GM23338 (cell line): ENCODE data around the gene TAS2R4. TPM values are rescaled to one million over a fixed set of nuclear protein-coding genes. Genes with fewer than 3 reads are reported as not detected.

Source experiments
- ATAC-seq: fragments of 200-7000 bp; cut with Tn5 transposase; 3 replicates; pipeline ENCODE4 v1.9.1; 2020
- DNase-seq: peaks from one replicate; pipeline ENCODE4 v3.0.0-alpha.2; 2015; ENCODE audit warnings: low spot score
- H2AFZ ChIP-seq: fragments of 200-600 bp; sonication (generic); 2 replicates; pipeline ENCODE4 v1.8.0; 2016; ENCODE audit warnings: antibody characterized with exemption, mild to moderate bottlenecking, moderate library complexity
- H3F3A ChIP-seq: fragments of 200-600 bp; sonication (generic); replicated peaks from 2 replicates; pipeline ENCODE4 v1.8.0; 2017; ENCODE audit warnings: antibody characterized with exemption, mixed run types, low read depth
- H3K27ac ChIP-seq: fragments of 200-600 bp; sonication (generic); 2 replicates; pipeline ENCODE4 v1.6.1; 2016; ENCODE audit warnings: low read depth
- H3K27me3 ChIP-seq: fragments of 200-600 bp; sonication (generic); 2 replicates; pipeline ENCODE4 v1.8.0; 2016; ENCODE audit warnings: mild to moderate bottlenecking, mixed run types, moderate library complexity; ENCODE audit not compliant: insufficient read depth
- H3K36me3 ChIP-seq: fragments of 200-600 bp; sonication (generic); 2 replicates; pipeline ENCODE4 v1.8.0; 2016; ENCODE audit warnings: mild to moderate bottlenecking; ENCODE audit not compliant: insufficient read depth
- H3K4me1 ChIP-seq: fragments of 200-600 bp; sonication (generic); 2 replicates; pipeline ENCODE4 v1.8.0; 2016; ENCODE audit warnings: mild to moderate bottlenecking, moderate library complexity; ENCODE audit not compliant: insufficient read depth
- H3K4me2 ChIP-seq: fragments of 200-600 bp; sonication (generic); 2 replicates; pipeline ENCODE4 v1.7.1; 2017; ENCODE audit warnings: mixed run types
- H3K4me3 ChIP-seq: fragments of 200-600 bp; sonication (generic); 2 replicates; pipeline ENCODE4 v1.6.1; 2016; ENCODE audit warnings: mixed run types
- H3K79me2 ChIP-seq: fragments of 200-600 bp; sonication (generic); replicated peaks from 2 replicates; pipeline ENCODE4 v1.8.0; 2017; ENCODE audit warnings: mild to moderate bottlenecking; ENCODE audit not compliant: insufficient read depth
- H3K9me2 ChIP-seq: fragments of 200-600 bp; sonication (generic); 2 replicates; pipeline ENCODE4 v1.8.0; 2017; ENCODE audit not compliant: insufficient read depth
- H4K20me1 ChIP-seq: fragments of 200-600 bp; sonication (generic); replicated peaks from 2 replicates; pipeline ENCODE4 v1.8.0; 2017; ENCODE audit warnings: mild to moderate bottlenecking; ENCODE audit not compliant: insufficient read depth
- H3K27ac Mint-ChIP-seq: 2 replicates; pipeline ENCODE4 v1.8.0; 2020; ENCODE audit warnings: inconsistent platforms, mild to moderate bottlenecking, moderate library complexity, mixed read lengths
- H3K27me3 Mint-ChIP-seq: 3 replicates; pipeline ENCODE4 v1.8.0; 2022; ENCODE audit warnings: low read depth, mild to moderate bottlenecking, moderate library complexity, mixed read lengths, inconsistent platforms; ENCODE audit not compliant: insufficient read depth, poor library complexity
- H3K36me3 Mint-ChIP-seq: 3 replicates; pipeline ENCODE4 v1.8.0; 2021; ENCODE audit warnings: low read depth, mild to moderate bottlenecking, inconsistent platforms, moderate library complexity, mixed read lengths
- H3K4me1 Mint-ChIP-seq: 3 replicates; pipeline ENCODE4 v1.8.0; 2020; ENCODE audit warnings: mild to moderate bottlenecking, inconsistent platforms, mixed read lengths
- H3K4me3 Mint-ChIP-seq: 3 replicates; pipeline ENCODE4 v1.8.0; 2021; ENCODE audit warnings: moderate library complexity, mild to moderate bottlenecking, inconsistent platforms, mixed read lengths
- H3K9me3 Mint-ChIP-seq: 3 replicates; pipeline ENCODE4 v1.8.0; 2020; ENCODE audit warnings: moderate library complexity, mild to moderate bottlenecking, inconsistent platforms, mixed read lengths
- EZH2 ChIP-seq: fragments of 200-600 bp; sonication (generic); IDR thresholded peaks from one replicate; pipeline ENCODE4 v1.8.0; 2017; ENCODE audit warnings: antibody characterized with exemption, mild to moderate bottlenecking, low read depth; ENCODE audit not compliant: unreplicated experiment
- JUNB ChIP-seq: IDR thresholded peaks from one replicate; pipeline ENCODE4 v1.6.1; 2016; ENCODE audit warnings: antibody characterized with exemption; ENCODE audit not compliant: unreplicated experiment
- POLR2AphosphoS5 ChIP-seq: IDR thresholded peaks from 2 replicates; pipeline ENCODE4 v1.6.1; 2016; ENCODE audit warnings: antibody characterized with exemption, low read depth
- ZNF331 ChIP-seq: fragments of 250-450 bp; sonication (Bioruptor Pico); IDR thresholded peaks from 2 replicates; pipeline ENCODE4 v1.5.0; 2020; ENCODE audit warnings: low read depth, mild to moderate bottlenecking, moderate library complexity
- polyA plus RNA-seq: library from polyadenylated mRNA; unstranded; fragments of >200 nt; fragmentation: Nextera tagmentation; extraction: Ambion mirVana; gene quantifications from 2 replicates; pipeline ENCODE4 v1.2.1, GENCODE V29; 2016
- total RNA-seq: library from RNA; depleted of rRNA; stranded (reverse); fragments of >200 nt; shearing (Covaris generic); gene quantifications from 2 replicates; pipeline ENCODE4 v1.2.3, GENCODE V29; 2014
- TF ChIP-seq, protein P1 (sequence below), 2 experiments: fragments of 200-600 bp in 1 of 2; sonication (generic) in 1 of 2; conservative IDR thresholded peaks; 2 replicates each; pipeline versions ENCODE4 v1.5.1 to v1.6.1; 2016 to 2017; ENCODE audit warnings: antibody characterized with exemption in 2 of 2, low read depth in 2 of 2, mild to moderate bottlenecking in 2 of 2, moderate library complexity in 1 of 2
- TF ChIP-seq, protein P2 (sequence below): IDR thresholded peaks from one replicate; pipeline ENCODE4 v1.6.1; 2018; ENCODE audit warnings: antibody characterized with exemption; ENCODE audit not compliant: unreplicated experiment

Gene TAS2R4
- total and polyA plus RNA-seq, 2 experiments from 2014 or later: 1.2 to 4.2 TPM

DNA sequence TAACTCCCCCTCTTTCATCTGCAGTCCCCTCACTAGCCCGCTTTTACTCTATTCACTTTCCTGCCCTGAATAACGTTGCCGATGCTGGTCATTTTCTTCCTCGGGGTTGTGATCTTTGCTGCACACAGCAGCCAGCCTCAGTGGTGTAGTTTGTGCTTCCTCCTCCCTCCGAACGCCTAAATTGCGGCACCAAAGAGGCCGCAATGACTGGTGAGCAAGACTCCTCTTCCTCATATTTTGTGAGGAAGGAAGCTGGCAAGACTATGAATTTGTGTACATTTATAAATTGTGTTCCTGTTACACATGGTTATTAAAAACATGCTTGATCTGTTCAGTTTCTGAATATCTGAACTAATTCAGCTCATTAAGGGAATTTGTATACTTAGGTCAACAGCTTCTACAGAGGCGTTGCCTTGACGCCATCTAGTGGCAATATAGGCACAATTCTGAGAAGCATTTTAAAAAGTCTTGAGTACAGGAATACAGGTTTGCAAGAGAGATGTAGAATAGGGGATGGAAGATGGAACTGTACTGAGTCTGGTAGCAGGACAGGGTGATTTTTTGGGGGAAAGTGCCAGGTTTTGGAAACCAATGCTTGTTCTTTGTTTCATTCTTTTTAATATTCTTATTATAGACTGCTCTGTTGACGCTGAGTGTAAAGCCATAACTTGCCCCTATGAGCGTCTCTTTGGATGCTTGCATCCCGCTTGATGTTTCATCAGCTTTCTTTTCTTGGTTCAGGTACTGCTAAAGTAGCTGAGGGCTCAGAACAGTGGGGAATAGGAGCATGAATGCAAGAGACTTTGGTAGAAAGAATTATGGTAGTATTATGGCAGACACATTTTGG lies 9.5 kb downstream of the TAS2R4 start:
- no peaks in the 10 kb centered on the region for H3F3A ChIP-seq
- Mint-ChIP-seq H3K9me3 (no peaks in the 10 kb centered on the region), H3K27ac (no peak overlapping the region), H3K27me3 (no peaks in the 10 kb centered on the region), H3K4me3 (no peak overlapping the region), H3K36me3 (no peaks in the 10 kb centered on the region; the same call in 2 of the 3 replicates), H3K4me1 (no peaks in the 10 kb centered on the region)
- no peak overlapping the region for H3K4me3 ChIP-seq
- no peak overlapping the region for H3K27ac ChIP-seq
- H3K79me2 ChIP-seq: no peaks in the 10 kb centered on the region
- H3K27me3 ChIP-seq: no peaks in the 10 kb centered on the region
- peaks cover 4% of the 10 kb centered on the region; the same call in 1 of the 2 replicates for H4K20me1 ChIP-seq
- DNase-seq (peak; percentile 76), ATAC-seq (peak; percentile 86)
- H3K4me1 ChIP-seq: no peaks in the 10 kb centered on the region
- H3K36me3 ChIP-seq: peaks cover 8% of the 10 kb centered on the region; the same call in 1 of the 2 replicates
- H3K4me2 ChIP-seq: no peak overlapping the region
- no peak overlapping the region for H2AFZ ChIP-seq
- TF ChIP-seq, protein P1, sequence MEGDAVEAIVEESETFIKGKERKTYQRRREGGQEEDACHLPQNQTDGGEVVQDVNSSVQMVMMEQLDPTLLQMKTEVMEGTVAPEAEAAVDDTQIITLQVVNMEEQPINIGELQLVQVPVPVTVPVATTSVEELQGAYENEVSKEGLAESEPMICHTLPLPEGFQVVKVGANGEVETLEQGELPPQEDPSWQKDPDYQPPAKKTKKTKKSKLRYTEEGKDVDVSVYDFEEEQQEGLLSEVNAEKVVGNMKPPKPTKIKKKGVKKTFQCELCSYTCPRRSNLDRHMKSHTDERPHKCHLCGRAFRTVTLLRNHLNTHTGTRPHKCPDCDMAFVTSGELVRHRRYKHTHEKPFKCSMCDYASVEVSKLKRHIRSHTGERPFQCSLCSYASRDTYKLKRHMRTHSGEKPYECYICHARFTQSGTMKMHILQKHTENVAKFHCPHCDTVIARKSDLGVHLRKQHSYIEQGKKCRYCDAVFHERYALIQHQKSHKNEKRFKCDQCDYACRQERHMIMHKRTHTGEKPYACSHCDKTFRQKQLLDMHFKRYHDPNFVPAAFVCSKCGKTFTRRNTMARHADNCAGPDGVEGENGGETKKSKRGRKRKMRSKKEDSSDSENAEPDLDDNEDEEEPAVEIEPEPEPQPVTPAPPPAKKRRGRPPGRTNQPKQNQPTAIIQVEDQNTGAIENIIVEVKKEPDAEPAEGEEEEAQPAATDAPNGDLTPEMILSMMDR (conservative IDR thresholded peaks at IDR 0.05; ENCODE audit: low read depth in 2 of 2): peak; percentile 81 to 99
- TF ChIP-seq, protein P2, sequence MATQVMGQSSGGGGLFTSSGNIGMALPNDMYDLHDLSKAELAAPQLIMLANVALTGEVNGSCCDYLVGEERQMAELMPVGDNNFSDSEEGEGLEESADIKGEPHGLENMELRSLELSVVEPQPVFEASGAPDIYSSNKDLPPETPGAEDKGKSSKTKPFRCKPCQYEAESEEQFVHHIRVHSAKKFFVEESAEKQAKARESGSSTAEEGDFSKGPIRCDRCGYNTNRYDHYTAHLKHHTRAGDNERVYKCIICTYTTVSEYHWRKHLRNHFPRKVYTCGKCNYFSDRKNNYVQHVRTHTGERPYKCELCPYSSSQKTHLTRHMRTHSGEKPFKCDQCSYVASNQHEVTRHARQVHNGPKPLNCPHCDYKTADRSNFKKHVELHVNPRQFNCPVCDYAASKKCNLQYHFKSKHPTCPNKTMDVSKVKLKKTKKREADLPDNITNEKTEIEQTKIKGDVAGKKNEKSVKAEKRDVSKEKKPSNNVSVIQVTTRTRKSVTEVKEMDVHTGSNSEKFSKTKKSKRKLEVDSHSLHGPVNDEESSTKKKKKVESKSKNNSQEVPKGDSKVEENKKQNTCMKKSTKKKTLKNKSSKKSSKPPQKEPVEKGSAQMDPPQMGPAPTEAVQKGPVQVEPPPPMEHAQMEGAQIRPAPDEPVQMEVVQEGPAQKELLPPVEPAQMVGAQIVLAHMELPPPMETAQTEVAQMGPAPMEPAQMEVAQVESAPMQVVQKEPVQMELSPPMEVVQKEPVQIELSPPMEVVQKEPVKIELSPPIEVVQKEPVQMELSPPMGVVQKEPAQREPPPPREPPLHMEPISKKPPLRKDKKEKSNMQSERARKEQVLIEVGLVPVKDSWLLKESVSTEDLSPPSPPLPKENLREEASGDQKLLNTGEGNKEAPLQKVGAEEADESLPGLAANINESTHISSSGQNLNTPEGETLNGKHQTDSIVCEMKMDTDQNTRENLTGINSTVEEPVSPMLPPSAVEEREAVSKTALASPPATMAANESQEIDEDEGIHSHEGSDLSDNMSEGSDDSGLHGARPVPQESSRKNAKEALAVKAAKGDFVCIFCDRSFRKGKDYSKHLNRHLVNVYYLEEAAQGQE: no peak
- no peaks in the 10 kb centered on the region for H3K9me2 ChIP-seq

DNA sequence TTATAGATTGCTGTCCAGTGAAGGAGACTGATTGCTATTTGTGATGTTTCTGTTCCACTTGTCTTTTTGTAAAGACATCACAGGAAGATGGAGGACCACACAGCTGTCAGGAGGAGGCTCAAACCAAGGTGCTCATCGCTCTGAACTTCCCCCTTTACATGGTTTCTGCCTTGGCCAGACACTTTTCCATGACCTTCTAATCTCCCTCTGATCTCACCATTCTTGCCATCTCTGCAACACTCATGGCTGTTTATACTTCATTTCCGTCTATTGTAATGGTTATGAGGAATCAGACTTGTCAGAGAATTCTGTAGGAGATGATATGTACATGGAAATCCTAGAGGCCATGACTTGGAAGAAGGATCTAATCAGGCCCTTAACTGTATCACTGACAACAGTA lies 11.8 kb downstream of the TAS2R4 start:
- H3K4me2 ChIP-seq: no peak overlapping the region
- no peak overlapping the region for H2AFZ ChIP-seq
- Mint-ChIP-seq H3K4me1 (no peaks in the 10 kb centered on the region; the same call in 2 of the 3 replicates), H3K36me3 (no peaks in the 10 kb centered on the region; the same call in 2 of the 3 replicates), H3K27me3 (no peaks in the 10 kb centered on the region), H3K4me3 (no peak overlapping the region), H3K27ac (no peak overlapping the region), H3K9me3 (no peaks in the 10 kb centered on the region)
- DNase-seq (no peak), ATAC-seq (no peak)
- H4K20me1 ChIP-seq: no peaks in the 10 kb centered on the region
- H3K36me3 ChIP-seq: peaks cover 8% of the 10 kb centered on the region; the same call in 1 of the 2 replicates
- no peak overlapping the region for H3K4me3 ChIP-seq
- no peaks in the 10 kb centered on the region for H3K79me2 ChIP-seq
- H3K4me1 ChIP-seq: no peaks in the 10 kb centered on the region
- H3F3A ChIP-seq: no peaks in the 10 kb centered on the region
- no peaks in the 10 kb centered on the region for H3K9me2 ChIP-seq
- H3K27ac ChIP-seq: no peak overlapping the region
- H3K27me3 ChIP-seq: no peaks in the 10 kb centered on the region
- TF ChIP-seq POLR2AphosphoS5: no peak
- TF ChIP-seq ZNF331 (CRISPR knock-in tag): no peak
- no peak for TF ChIP-seq JUNB
- TF ChIP-seq, protein P2: no peak
- no peak for TF ChIP-seq EZH2
